SHP77 treated with DMSO at 0.1 percent for 48 hours (cell line): ENCODE results near the gene CLDN22.

Source experiments
- DNase-seq: peaks from one replicate; lab custom pipeline; 2025; lab: John Stamatoyannopoulos, UW

CLDN22 gene

DNA sequence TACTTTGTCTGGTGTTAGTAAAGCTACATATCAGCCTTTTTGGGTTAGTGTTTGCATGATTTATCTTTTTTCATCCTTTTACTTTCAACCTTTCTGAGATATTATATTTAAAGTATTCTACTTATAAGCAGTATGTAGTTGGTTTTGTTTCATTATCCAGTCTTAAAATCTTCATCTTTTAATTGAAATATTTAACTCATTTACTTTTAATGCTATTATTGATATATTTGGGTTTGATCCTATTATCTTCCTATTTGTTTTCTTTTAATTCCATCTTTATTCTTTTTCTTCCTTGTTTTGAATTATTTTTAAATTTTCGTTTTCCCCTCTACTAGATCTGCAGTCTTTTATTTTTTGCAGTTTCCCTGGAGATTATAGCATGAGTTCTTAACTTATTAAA lies 44.0 kb downstream of the CLDN22 start:
- DNase-seq: no peak

DNA sequence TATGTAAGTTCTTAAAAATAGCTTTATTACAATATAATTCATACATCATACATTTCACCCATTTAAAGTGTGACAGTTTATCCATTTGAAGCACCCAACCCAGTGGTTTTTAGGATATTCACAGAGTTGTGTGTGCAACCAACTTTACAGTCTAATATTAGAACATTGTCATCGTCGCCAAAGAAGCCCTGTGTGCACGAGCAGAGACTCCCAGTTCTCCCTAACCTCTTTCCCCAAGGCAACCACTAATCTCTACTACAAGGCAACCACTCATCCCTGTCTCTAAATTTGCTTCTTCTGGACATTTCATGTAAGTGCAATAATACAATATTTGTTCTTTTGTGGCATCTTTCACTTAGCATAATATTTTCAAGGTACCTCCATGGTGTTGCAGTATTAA lies 47.7 kb downstream of the CLDN22 start:
- no peak for DNase-seq

DNA sequence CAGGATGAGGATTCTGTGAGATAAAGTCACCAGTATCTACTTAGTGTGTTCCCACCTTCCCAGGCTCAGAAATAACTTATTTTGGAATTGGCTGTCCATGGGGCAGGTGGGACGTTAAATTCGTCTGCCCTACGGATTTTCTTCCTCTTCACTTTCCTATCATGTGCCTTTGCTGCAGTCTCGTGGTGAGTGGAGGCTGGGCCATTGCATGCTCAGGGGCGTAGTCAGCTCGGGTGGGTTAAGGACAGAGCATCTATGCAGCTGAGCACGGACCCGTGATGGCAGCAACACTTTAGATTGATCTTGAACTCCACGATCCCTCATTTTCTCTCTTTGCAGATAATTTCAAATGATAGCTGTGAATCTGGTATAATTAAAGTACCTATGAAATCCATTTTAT lies 51.5 kb downstream of the CLDN22 start:
- no peak for DNase-seq
